ENCODE data around the gene SH3RF1.

DNA sequence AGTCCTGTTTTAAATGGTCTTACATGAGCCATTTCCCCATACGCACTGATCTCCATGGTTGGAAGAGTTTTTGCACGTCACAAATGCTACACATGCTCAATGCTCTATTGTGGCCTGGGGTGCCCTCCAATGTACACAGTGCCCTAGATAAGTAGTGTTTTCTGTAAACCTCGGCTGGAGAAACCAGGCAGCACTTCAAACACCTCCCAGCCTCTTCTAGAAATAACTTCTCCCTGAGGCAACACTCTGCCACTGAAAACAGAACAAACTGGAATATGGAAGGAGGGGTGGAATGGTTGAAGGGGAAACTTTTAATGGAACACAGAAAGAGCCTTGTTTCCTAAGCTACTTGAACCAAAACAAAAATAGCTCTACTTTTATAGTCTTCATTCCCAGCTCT, 136.8 kb downstream of the SH3RF1 start:
- TF ChIP-seq, protein P1, sequence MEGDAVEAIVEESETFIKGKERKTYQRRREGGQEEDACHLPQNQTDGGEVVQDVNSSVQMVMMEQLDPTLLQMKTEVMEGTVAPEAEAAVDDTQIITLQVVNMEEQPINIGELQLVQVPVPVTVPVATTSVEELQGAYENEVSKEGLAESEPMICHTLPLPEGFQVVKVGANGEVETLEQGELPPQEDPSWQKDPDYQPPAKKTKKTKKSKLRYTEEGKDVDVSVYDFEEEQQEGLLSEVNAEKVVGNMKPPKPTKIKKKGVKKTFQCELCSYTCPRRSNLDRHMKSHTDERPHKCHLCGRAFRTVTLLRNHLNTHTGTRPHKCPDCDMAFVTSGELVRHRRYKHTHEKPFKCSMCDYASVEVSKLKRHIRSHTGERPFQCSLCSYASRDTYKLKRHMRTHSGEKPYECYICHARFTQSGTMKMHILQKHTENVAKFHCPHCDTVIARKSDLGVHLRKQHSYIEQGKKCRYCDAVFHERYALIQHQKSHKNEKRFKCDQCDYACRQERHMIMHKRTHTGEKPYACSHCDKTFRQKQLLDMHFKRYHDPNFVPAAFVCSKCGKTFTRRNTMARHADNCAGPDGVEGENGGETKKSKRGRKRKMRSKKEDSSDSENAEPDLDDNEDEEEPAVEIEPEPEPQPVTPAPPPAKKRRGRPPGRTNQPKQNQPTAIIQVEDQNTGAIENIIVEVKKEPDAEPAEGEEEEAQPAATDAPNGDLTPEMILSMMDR (IDR thresholded peaks at IDR 0.05; ENCODE audit: low read depth, low read length) = no peak
- TF ChIP-seq EZH2phosphoT487 (IDR thresholded peaks at IDR 0.05; ENCODE audit: low read depth) = no peak
